ENCODE measurements around the gene SGTA. TPM values are rescaled to one million over a fixed set of nuclear protein-coding genes. Genes with fewer than 3 reads are reported as not detected.
A peak's percentile ranks its signal among the peaks of the same experiment; 100 is the strongest.
"Not testable (repeated sequence)": the region's sequence is repeated elsewhere in the genome, so short reads cannot be mapped to it uniquely, and the experiment has no call there.

SGTA gene
- 56.6 TPM for total RNA-seq
- long read RNA-seq, transcript SGTA-201 (12 exons, 2,330 nt) = major isoform, 271 of 329 reads
- long read RNA-seq, partial matches to known transcripts = 31 of 329 reads
- long read RNA-seq, other reads (novel, unspliced or antisense) = 27 of 329 reads

GRCh38 chr19:2782936-2783780, at the start of gene SGTA:
Gene SGTA, minus strand, starts transcription at chr19:2783273. Its CDS starts 14,205 bp downstream, at chr19:2769068.
- peak; percentile 86 for ATAC-seq (ENCODE audit: poor library complexity)
- intact Hi-C loops (cut with DNase I) = no loop called here

GRCh38 chr19:2827840-2828489, 44.9 kb upstream of the SGTA start:
- ATAC-seq (ENCODE audit: poor library complexity) = no peak
- DNase-seq = no peak
- intact Hi-C loops (cut with DNase I) = no loop called here

More at GRCh38 chr19:2782936-2783780, at the start of gene SGTA:
- peak; percentile 98 for DNase-seq

- DNase-seq = no peak
- no peak for ATAC-seq (ENCODE audit: poor library complexity)
- intact Hi-C loops (cut with DNase I) = no loop called here
Observed at GRCh38 chr19:2827022-2827421, 43.9 kb upstream of the SGTA start.

GRCh38 chr19:2824129-2824528, 41.1 kb upstream of the SGTA start:
- no peak for ATAC-seq (ENCODE audit: poor library complexity)
- intact Hi-C loops (cut with DNase I) = no loop called here
- no peak for DNase-seq

- intact Hi-C loops (cut with DNase I) = no loop called here
- ATAC-seq (ENCODE audit: poor library complexity) (no peak), DNase-seq (no peak)
Observed at GRCh38 chr19:2823646-2824045, 40.6 kb upstream of the SGTA start.

GRCh38 chr19:2822846-2823245, 39.8 kb upstream of the SGTA start:
- ATAC-seq (ENCODE audit: poor library complexity) = no peak
- DNase-seq = no peak
- intact Hi-C loops (cut with DNase I) = no loop called here

GRCh38 chr19:2820112-2820702, 37.1 kb upstream of the SGTA start:
- intact Hi-C loops (cut with DNase I) = no loop called here
- DNase-seq (no peak), ATAC-seq (ENCODE audit: poor library complexity) (no peak)

- intact Hi-C loops (cut with DNase I) = no loop called here
- ATAC-seq (ENCODE audit: poor library complexity) (peak; percentile 99), DNase-seq (peak; percentile 99)
Observed at GRCh38 chr19:2819540-2820111, 36.6 kb upstream of the SGTA start, which contains the start of gene ZNF554. Gene ZNF554, plus strand, starts transcription at chr19:2819868. Its CDS starts 204 bp downstream, at chr19:2820072.

- intact Hi-C loops (cut with DNase I); ATAC-seq (ENCODE audit: poor library complexity); DNase-seq: not testable (repeated sequence)
Observed at GRCh38 chr19:2817237-2817829, 34.3 kb upstream of the SGTA start.

GRCh38 chr19:2816641-2817040, 33.6 kb upstream of the SGTA start:
- DNase-seq = no peak
- ATAC-seq (ENCODE audit: poor library complexity) = no peak
- intact Hi-C loops (cut with DNase I) = no loop called here

- intact Hi-C loops (cut with DNase I) = no loop called here
- ATAC-seq (ENCODE audit: poor library complexity) = no peak
- no peak for DNase-seq
Observed at GRCh38 chr19:2815923-2816322, 32.9 kb upstream of the SGTA start.

GRCh38 chr19:2815191-2815614, 32.1 kb upstream of the SGTA start:
- DNase-seq (no peak), ATAC-seq (ENCODE audit: poor library complexity) (no peak)
- intact Hi-C loops (cut with DNase I) = no loop called here

GRCh38 chr19:2814426-2814825, 31.4 kb upstream of the SGTA start:
- intact Hi-C loops (cut with DNase I) = no loop called here
- DNase-seq = no peak
- ATAC-seq (ENCODE audit: poor library complexity) = no peak

GRCh38 chr19:2813235-2814160, 30.4 kb upstream of the SGTA start:
- intact Hi-C loops (cut with DNase I) = no loop called here
- no peak for ATAC-seq (ENCODE audit: poor library complexity)
- DNase-seq = no peak

GRCh38 chr19:2812414-2813234, 29.6 kb upstream of the SGTA start:
- no peak for DNase-seq
- ATAC-seq (ENCODE audit: poor library complexity) = no peak
- intact Hi-C loops (cut with DNase I) = no loop called here

- intact Hi-C loops (cut with DNase I) = no loop called here
- DNase-seq (no peak), ATAC-seq (ENCODE audit: poor library complexity) (no peak)
Observed at GRCh38 chr19:2811735-2812413, 28.8 kb upstream of the SGTA start.

Measured in Right ventricle myocardium superior (tissue), 1 donor.